ENCODE measurements around the gene TTC34.

The TTC34 gene

GRCh38 chr1:2623571-2624337 is 177.7 kb downstream of the TTC34 start:
- no peak for DNase-seq

GRCh38 chr1:2617971-2618470 is 183.5 kb downstream of the TTC34 start:
- no peak for DNase-seq

GRCh38 chr1:2614145-2614544 is 187.3 kb downstream of the TTC34 start:
- DNase-seq, result no peak

- no peak for DNase-seq
Measured at GRCh38 chr1:2612591-2613365, 188.7 kb downstream of the TTC34 start.

DNA sequence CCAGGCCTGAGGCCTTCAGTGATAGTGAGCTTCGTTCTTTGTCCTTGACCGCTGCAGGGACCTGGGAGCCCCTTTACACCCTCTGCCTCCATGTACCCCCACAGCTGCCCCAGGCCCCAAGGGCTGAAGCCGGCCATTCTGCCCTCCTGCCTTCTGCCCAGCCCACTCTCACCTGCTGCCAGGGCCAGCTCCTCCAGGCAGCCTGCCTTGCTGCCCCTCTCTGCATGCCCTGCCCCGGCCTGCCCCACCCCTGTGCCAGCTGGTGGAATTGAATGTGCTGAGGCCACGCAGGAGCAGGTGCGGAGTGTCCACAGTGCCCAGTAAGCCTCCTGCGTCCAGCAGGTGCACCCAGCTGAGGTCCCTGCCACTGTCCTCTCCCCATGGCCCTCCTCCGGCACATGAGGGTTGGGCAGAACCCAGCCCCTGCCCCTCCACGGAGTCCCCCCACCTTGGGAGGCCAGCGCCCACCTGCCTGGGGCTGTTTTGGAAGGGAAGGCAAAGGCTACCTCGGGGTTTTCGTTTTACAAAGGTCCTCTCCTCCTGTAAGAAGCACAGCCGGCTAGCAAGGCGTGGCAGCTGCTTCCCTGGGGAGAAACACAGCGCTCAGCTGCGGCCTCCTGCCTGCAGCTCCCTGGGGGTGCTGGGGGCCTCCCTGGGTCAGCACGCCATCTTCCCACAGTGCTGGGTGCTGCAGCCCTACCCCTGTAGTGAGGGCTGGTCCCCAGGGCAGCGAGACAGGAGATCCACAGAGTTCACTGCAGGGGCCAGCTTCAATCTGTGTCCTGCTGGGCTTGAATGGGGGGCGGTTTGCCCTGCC is 189.7 kb downstream of the TTC34 start:
- DNase-seq, result no peak

- no peak for DNase-seq
Measured at GRCh38 chr1:2611031-2611501, 190.4 kb downstream of the TTC34 start.

GRCh38 chr1:2610036-2610959 is 191.2 kb downstream of the TTC34 start:
- DNase-seq, result no peak

- no peak for DNase-seq
Measured at GRCh38 chr1:2609319-2610035, 192.0 kb downstream of the TTC34 start.

DNA sequence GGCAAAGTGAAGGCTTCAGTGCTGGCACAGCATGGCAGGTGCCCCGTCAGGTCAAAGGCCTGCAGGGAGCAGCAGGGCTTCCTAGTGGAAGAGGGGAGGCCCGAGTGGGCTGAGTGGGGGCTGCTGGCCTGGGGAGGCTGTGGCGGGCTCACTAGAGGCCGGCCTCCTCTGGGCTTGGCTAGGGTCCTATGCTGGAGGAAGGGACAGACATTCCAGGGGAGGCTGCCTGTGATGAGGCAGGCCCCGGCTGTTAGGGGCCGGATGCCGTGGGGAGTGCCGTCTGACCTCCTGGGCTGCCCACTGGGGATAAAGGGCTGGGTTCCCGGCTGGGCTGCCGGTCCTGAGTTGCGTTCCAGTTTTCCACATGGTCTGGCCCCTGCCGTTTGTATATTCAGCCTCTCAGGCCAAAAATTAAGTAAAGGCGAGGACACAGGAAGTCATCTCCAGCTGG is 193.8 kb downstream of the TTC34 start:
- no peak for DNase-seq

DNA sequence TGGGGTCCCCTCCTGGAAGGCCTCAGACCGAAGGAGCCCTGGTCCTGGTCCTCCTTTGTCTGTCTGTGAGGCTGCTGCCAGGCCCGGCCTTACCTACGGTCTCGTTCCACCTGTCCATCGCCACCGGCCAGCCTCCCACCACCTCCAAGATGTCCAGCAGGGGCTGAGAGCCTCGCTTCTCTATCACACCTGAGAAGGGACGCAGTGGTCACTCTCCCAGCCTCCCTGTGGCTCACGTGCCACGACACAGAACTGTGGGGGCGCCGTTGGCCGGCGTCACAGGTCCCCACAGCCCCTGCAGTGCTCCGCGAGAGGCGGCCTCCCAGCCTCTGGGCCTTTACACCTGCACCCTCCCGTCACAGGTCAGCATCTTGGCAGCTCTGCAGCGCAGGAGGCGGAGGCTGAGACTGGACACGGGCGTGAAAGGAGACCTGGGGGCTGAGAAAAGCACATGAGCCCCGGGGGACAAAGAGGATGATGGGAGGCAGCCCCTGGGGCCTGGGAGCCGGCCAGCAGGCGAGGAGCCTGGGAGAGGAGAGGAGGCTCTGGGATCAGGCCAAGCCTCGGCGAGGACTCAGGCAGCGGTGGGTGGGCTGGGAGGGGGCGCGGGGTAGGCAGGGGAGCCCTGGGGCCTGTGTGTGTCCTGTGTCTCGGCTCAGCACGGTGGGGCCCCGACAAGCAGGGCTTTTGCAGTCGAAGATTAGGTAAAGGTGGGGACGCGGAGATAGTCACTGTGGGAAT is 194.4 kb downstream of the TTC34 start:
- DNase-seq, result no peak

GRCh38 chr1:2606396-2606880 is 195.1 kb downstream of the TTC34 start:
- DNase-seq, result no peak

GRCh38 chr1:2605509-2606395 is 195.7 kb downstream of the TTC34 start:
- no peak for DNase-seq

- DNase-seq, result no peak
Measured at GRCh38 chr1:2604844-2605508, 196.5 kb downstream of the TTC34 start.

- DNase-seq, result no peak
Measured at GRCh38 chr1:2604156-2604843, 197.2 kb downstream of the TTC34 start.

DNA sequence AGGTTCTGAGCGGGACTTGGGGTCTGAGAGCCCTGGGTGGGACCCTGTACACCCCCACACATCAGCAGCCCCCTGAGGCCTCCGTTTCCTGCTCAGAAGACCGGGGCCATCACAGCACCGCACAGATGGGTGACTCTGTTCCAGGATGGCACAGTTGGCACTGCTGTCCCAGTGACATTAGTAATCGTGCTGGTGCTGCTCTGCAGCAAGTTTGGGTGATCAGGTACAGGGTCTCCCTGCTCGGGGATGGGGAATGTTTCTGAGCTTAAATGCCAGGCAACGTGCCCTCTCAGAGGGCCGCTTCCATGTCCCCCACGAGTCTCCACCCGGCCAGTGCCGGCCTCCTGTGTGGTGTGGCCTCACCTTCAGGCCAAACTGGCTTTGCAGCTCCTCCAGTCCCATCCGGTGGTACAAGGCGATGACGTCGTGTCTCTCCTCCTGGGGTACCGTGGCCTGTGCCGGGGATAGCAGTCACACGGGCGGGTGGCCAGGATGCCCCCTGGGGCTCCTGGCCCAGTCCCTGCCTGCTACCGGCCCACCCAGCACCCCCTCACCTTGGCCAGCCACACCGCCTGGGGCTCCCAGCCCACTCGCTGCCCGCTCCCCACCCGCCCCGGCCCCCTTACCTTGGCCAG is 197.9 kb downstream of the TTC34 start:
- DNase-seq, result no peak

DNA sequence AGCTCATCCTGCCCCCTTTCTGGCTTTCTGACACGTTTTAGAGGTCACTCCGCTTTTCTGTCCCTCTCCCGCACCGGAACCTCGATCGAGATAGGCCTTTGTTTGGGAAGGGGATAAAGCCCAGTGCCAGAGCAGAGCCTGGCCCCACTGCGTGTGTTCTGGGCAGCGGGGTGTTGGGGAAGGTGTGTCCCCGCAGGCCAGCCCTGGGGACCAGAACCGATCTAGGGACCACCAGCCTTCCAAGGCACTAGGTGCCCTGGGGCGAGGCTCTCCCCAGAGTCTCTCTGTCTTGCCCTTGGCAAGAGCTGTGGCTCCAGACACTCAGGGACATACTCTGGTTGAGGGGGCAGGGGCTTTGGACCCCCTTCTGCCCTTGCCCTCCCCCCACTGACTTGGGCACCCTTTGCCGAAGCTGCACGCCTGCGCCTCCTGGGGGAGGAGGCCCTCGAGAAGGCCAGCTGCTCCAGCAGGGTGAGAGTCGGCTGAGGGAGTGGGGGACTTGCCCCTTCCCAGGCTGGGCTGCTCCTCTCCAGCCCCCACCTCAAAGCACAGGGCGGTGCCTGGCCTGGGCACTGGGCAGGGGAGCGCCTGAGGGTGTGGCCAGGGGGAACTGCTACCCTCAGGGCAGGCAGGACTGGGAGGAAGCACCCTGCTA is 198.5 kb downstream of the TTC34 start:
- no peak for DNase-seq

GRCh38 chr1:2602311-2602835 is 199.1 kb downstream of the TTC34 start:
- no peak for DNase-seq
